OCI-LY7 (cell line): ENCODE data around the gene ZNF585A.

ENCODE experiments used
- EZH2phosphoT487 ChIP-seq: fragments of 200-600 bp; sonication (generic); IDR thresholded peaks from 2 replicates; pipeline ENCODE4 v1.6.1; 2018; ENCODE audit warnings: low read depth, borderline replicate concordance, mild to moderate bottlenecking, mixed run types, antibody characterized with exemption, low read length, moderate library complexity, mixed read lengths
- TF ChIP-seq, protein P1 (sequence below): fragments of 200-600 bp; sonication (generic); conservative IDR thresholded peaks from 2 replicates; pipeline ENCODE4 v1.5.1; 2014; ENCODE audit warnings: mild to moderate bottlenecking, antibody characterized with exemption, low read length, moderate library complexity, mixed read lengths

DNA sequence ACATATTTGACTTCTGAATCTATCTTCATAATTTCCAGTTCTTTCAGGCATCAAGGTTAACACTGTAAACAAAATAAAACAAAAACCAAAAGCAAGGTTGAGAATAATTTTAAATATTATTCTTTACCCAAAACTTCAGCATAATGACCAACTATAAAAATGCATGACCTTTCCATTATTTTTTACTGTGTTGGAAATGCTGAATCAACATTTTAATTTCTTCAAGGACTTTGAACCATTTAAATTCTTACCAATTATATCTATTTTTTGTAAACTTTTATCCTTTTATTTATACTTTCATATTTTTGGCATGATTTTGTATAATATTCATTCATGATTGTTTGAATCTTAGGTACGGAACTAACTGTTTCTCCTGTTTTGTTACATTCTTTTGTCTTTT is 6.9 kb downstream of the ZNF585A start:
- TF ChIP-seq, protein P1, sequence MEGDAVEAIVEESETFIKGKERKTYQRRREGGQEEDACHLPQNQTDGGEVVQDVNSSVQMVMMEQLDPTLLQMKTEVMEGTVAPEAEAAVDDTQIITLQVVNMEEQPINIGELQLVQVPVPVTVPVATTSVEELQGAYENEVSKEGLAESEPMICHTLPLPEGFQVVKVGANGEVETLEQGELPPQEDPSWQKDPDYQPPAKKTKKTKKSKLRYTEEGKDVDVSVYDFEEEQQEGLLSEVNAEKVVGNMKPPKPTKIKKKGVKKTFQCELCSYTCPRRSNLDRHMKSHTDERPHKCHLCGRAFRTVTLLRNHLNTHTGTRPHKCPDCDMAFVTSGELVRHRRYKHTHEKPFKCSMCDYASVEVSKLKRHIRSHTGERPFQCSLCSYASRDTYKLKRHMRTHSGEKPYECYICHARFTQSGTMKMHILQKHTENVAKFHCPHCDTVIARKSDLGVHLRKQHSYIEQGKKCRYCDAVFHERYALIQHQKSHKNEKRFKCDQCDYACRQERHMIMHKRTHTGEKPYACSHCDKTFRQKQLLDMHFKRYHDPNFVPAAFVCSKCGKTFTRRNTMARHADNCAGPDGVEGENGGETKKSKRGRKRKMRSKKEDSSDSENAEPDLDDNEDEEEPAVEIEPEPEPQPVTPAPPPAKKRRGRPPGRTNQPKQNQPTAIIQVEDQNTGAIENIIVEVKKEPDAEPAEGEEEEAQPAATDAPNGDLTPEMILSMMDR, result no peak
- no peak for TF ChIP-seq EZH2phosphoT487
